Choroid plexus epithelial cell (primary cell): ENCODE measurements around the gene TAPT1.

Source experiments
- DNase-seq: peaks from one replicate; pipeline ENCODE4 v3.0.0-alpha.2; 2010; ENCODE audit warnings: low read depth
- H3K4me3 ChIP-seq: 2 replicates; pipeline ENCODE4 v1.5.1; 2011; ENCODE audit warnings: low read depth, mild to moderate bottlenecking, control low read depth, low read length, moderate library complexity
- CTCF ChIP-seq: conservative IDR thresholded peaks from 2 replicates; pipeline ENCODE4 v1.5.1; 2011; ENCODE audit warnings: low read depth, mild to moderate bottlenecking, control low read depth, inconsistent platforms, low read length, moderate library complexity

TAPT1 gene

GRCh38 chr4:16236402-16237023 is 10.2 kb upstream of the TAPT1 start:
- H3K4me3 ChIP-seq = no peak overlapping the region
- no peak for DNase-seq
- TF ChIP-seq CTCF = no peak

GRCh38 chr4:16235209-16235608 is 8.9 kb upstream of the TAPT1 start:
- H3K4me3 ChIP-seq = no peak overlapping the region
- no peak for DNase-seq
- TF ChIP-seq CTCF = no peak

GRCh38 chr4:16233569-16234177 is 7.4 kb upstream of the TAPT1 start:
- TF ChIP-seq CTCF = no peak

GRCh38 chr4:16231570-16232245 is 5.4 kb upstream of the TAPT1 start:
- no peak overlapping the region for H3K4me3 ChIP-seq
- peak; percentile 7 for DNase-seq
- TF ChIP-seq CTCF = no peak

More at GRCh38 chr4:16233569-16234177, 7.4 kb upstream of the TAPT1 start:
- no peak overlapping the region for H3K4me3 ChIP-seq
- DNase-seq = no peak

- H3K4me3 ChIP-seq = no peak overlapping the region
- no peak for TF ChIP-seq CTCF
- DNase-seq = no peak
Observed at GRCh38 chr4:16230308-16230707, 4.0 kb upstream of the TAPT1 start.

GRCh38 chr4:16229604-16230003 is 3.3 kb upstream of the TAPT1 start:
- DNase-seq = no peak
- TF ChIP-seq CTCF = no peak
- no peak overlapping the region for H3K4me3 ChIP-seq
